Activated CD4-positive, alpha-beta T cell treated with anti-CD3 and anti-CD28 coated beads, Interleukin-2, amount 50 U/mL, for 16 hours (primary cell): ENCODE results near the gene TRPV6.

Experiments used
- DNase-seq: peaks from one replicate; pipeline ENCODE4 v3.0.0-alpha.2; 2020

Gene TRPV6

GRCh38 chr7:142885311-142886230, at the start of gene TRPV6:
Gene TRPV6 (minus strand): TSS chr7:142885745.
- no peak for DNase-seq

GRCh38 chr7:142934056-142934455, 48.5 kb upstream of the TRPV6 start:
- no peak for DNase-seq

GRCh38 chr7:142933624-142934023, 48.1 kb upstream of the TRPV6 start, which contains the start of gene TRPV5:
Gene TRPV5 (minus strand): TSS chr7:142933746. CDS start chr7:142933459, 287 bp downstream.
- no peak for DNase-seq

GRCh38 chr7:142933092-142933475, 47.5 kb upstream of the TRPV6 start:
- no peak for DNase-seq

- no peak for DNase-seq
Observed at GRCh38 chr7:142932386-142933091, 47.0 kb upstream of the TRPV6 start.

GRCh38 chr7:142930126-142930730, 44.7 kb upstream of the TRPV6 start:
- DNase-seq: no peak

- no peak for DNase-seq
Observed at GRCh38 chr7:142927949-142928348, 42.4 kb upstream of the TRPV6 start.

GRCh38 chr7:142927085-142927745, 41.7 kb upstream of the TRPV6 start:
- DNase-seq: no peak

GRCh38 chr7:142925413-142925812, 39.9 kb upstream of the TRPV6 start:
- no peak for DNase-seq

GRCh38 chr7:142923391-142923790, 37.8 kb upstream of the TRPV6 start:
- no peak for DNase-seq

- no peak for DNase-seq
Observed at GRCh38 chr7:142919656-142920055, 34.1 kb upstream of the TRPV6 start.

GRCh38 chr7:142918901-142919300, 33.4 kb upstream of the TRPV6 start:
- DNase-seq: no peak

- no peak for DNase-seq
Observed at GRCh38 chr7:142917447-142917846, 31.9 kb upstream of the TRPV6 start.

GRCh38 chr7:142916508-142916907, 31.0 kb upstream of the TRPV6 start:
- no peak for DNase-seq

- DNase-seq: no peak
Observed at GRCh38 chr7:142915315-142915714, 29.8 kb upstream of the TRPV6 start.

- no peak for DNase-seq
Observed at GRCh38 chr7:142914121-142914520, 28.6 kb upstream of the TRPV6 start.

GRCh38 chr7:142913566-142913965, 28.0 kb upstream of the TRPV6 start:
- no peak for DNase-seq

GRCh38 chr7:142913051-142913450, 27.5 kb upstream of the TRPV6 start:
- no peak for DNase-seq

GRCh38 chr7:142910481-142910880, 24.9 kb upstream of the TRPV6 start:
- no peak for DNase-seq

- no peak for DNase-seq
Observed at GRCh38 chr7:142910031-142910433, 24.5 kb upstream of the TRPV6 start.

GRCh38 chr7:142908921-142909890, 23.7 kb upstream of the TRPV6 start:
- DNase-seq: no peak

- no peak for DNase-seq
Observed at GRCh38 chr7:142908290-142908689, 22.7 kb upstream of the TRPV6 start.
